ENCODE measurements around the gene TSPAN3.

The TSPAN3 gene

GRCh38 chr15:77010857-77011256 is 60.1 kb downstream of the TSPAN3 start:
- DNase-seq (ENCODE audit: low read depth in 1 of 2, low spot score in 1 of 2) = no peak

GRCh38 chr15:77010312-77010686 is 60.6 kb downstream of the TSPAN3 start:
- DNase-seq (ENCODE audit: low read depth in 1 of 2, low spot score in 1 of 2) = no peak

GRCh38 chr15:77009646-77010311 is 61.1 kb downstream of the TSPAN3 start:
- no peak for DNase-seq (ENCODE audit: low read depth in 1 of 2, low spot score in 1 of 2)

GRCh38 chr15:77009176-77009575 is 61.7 kb downstream of the TSPAN3 start:
- no peak for DNase-seq (ENCODE audit: low read depth in 1 of 2, low spot score in 1 of 2)

GRCh38 chr15:77004189-77004588 is 66.7 kb downstream of the TSPAN3 start:
- no peak for DNase-seq (ENCODE audit: low read depth in 1 of 2, low spot score in 1 of 2)

- DNase-seq (ENCODE audit: low read depth in 1 of 2, low spot score in 1 of 2) = peak; percentile 37 to 46
Observed at GRCh38 chr15:77002954-77003912, 67.7 kb downstream of the TSPAN3 start.

GRCh38 chr15:77002436-77002835 is 68.5 kb downstream of the TSPAN3 start:
- DNase-seq (ENCODE audit: low read depth in 1 of 2, low spot score in 1 of 2) = no peak

GRCh38 chr15:77001966-77002365 is 68.9 kb downstream of the TSPAN3 start:
- DNase-seq (ENCODE audit: low read depth in 1 of 2, low spot score in 1 of 2) = no peak

GRCh38 chr15:77001351-77001750 is 69.6 kb downstream of the TSPAN3 start:
- no peak for DNase-seq (ENCODE audit: low read depth in 1 of 2, low spot score in 1 of 2)

GRCh38 chr15:76999996-77000395 is 70.9 kb downstream of the TSPAN3 start:
- DNase-seq (ENCODE audit: low read depth in 1 of 2, low spot score in 1 of 2) = no peak

- DNase-seq (ENCODE audit: low read depth in 1 of 2, low spot score in 1 of 2) = no peak
Observed at GRCh38 chr15:76998663-76999285, 72.1 kb downstream of the TSPAN3 start.

- peak in 1 of 2 donors; percentile 42 for DNase-seq (ENCODE audit: low read depth in 1 of 2, low spot score in 1 of 2)
Observed at GRCh38 chr15:76996526-76997401, 74.1 kb downstream of the TSPAN3 start.

GRCh38 chr15:76996076-76996525 is 74.8 kb downstream of the TSPAN3 start:
- DNase-seq (ENCODE audit: low read depth in 1 of 2, low spot score in 1 of 2) = no peak

GRCh38 chr15:76994971-76995945 is 75.7 kb downstream of the TSPAN3 start, which contains the start of gene PSTPIP1:
TSS of gene PSTPIP1 (plus strand) at chr15:76995126. CDS start at chr15:76995574, 448 bp downstream.
- peak in 1 of 2 donors; percentile 57 for DNase-seq (ENCODE audit: low read depth in 1 of 2, low spot score in 1 of 2)

- DNase-seq (ENCODE audit: low read depth in 1 of 2, low spot score in 1 of 2) = no peak
Observed at GRCh38 chr15:76994496-76994895, 76.4 kb downstream of the TSPAN3 start.

GRCh38 chr15:76994001-76994400 is 76.9 kb downstream of the TSPAN3 start:
- DNase-seq (ENCODE audit: low read depth in 1 of 2, low spot score in 1 of 2) = peak in 1 of 2 donors; percentile 43

GRCh38 chr15:76993114-76993725 is 77.7 kb downstream of the TSPAN3 start:
- no peak for DNase-seq (ENCODE audit: low read depth in 1 of 2, low spot score in 1 of 2)

- no peak for DNase-seq (ENCODE audit: low read depth in 1 of 2, low spot score in 1 of 2)
Observed at GRCh38 chr15:76991741-76992645, 78.9 kb downstream of the TSPAN3 start.
